ENCODE measurements around the gene PAQR8. TPM values are rescaled to one million over a fixed set of nuclear protein-coding genes. Genes with fewer than 3 reads are reported as not detected.

Gene PAQR8
- total and polyA plus RNA-seq, 2 donors (not counting 1 experiment from before 2014, with no cell fraction given) = 2.3 to 8.5 TPM

GRCh38 chr6:52376763-52377162 is 14.8 kb downstream of the PAQR8 start:
- H3K9ac ChIP-seq (ENCODE audit: low read length) = no peak overlapping the region
- no peaks in the 10 kb centered on the region for H3K36me3 ChIP-seq (replicated peaks in 1 of 2; ENCODE audit: control extremely low read depth in 1 of 2, control insufficient read depth in 1 of 2, extremely low read depth in 1 of 2, insufficient read depth in 2 of 2, low read length in 1 of 2)
- H3K4me3 Mint-ChIP-seq = no peak overlapping the region
- H3K4me1 Mint-ChIP-seq = peaks cover 36% of the 10 kb centered on the region
- POLR2A ChIA-PET = no interaction called here
- peaks cover 24 to 26% of the 10 kb centered on the region in 2 donors for H3K4me1 ChIP-seq (ENCODE audit: control insufficient read depth in 2 of 2, insufficient read depth in 2 of 2, low read length in 2 of 2)
- H2AFZ ChIP-seq (ENCODE audit: insufficient read depth, low read depth, low read length, poor library complexity, severe bottlenecking) = no peak overlapping the region
- no peak for DNase-seq
- CTCF ChIA-PET = interaction anchor here (1.2 to 1.6 kb wide), 5 partner anchors 15 to 90 kb away, joined by 3 to 6 read pairs (median 4); partner anchors contain the start of gene PAQR8
- H3K4me3 ChIP-seq (ENCODE audit: control extremely low read depth in 1 of 5, extremely low read depth in 1 of 5, insufficient read depth in 1 of 5, low read depth in 2 of 5, low read length in 4 of 5) = no peak overlapping the region
- no peaks in the 10 kb centered on the region for H3K27me3 Mint-ChIP-seq
- peaks cover 13% of the 10 kb centered on the region for H3K79me2 ChIP-seq (ENCODE audit: control insufficient read depth, insufficient read depth, low read length)
- intact Hi-C loops (cut with micrococcal nuclease) = no loop called here
- no peak for ATAC-seq (ENCODE audit: low read depth)
- peaks cover 5% of the 10 kb centered on the region for H3K9me3 Mint-ChIP-seq (ENCODE audit: insufficient read depth)
- H3K27ac Mint-ChIP-seq = peak overlapping the region; percentile 27
- H4K20me1 ChIP-seq (ENCODE audit: control insufficient read depth, insufficient read depth, low read length, poor library complexity, severe bottlenecking) = no peaks in the 10 kb centered on the region
- peak overlapping the region; percentile 36 for H3K4me2 ChIP-seq (replicated peaks; ENCODE audit: low read depth, low read length, poor library complexity, severe bottlenecking)
- no peaks in the 10 kb centered on the region for H3K27me3 ChIP-seq (replicated peaks in 1 of 4; ENCODE audit: control extremely low read depth in 1 of 4, control insufficient read depth in 3 of 4, insufficient read depth in 4 of 4, low read length in 3 of 4)
- peak overlapping the region in 1 of 2 donors; percentile 62 for H3K27ac ChIP-seq (ENCODE audit: low read length in 2 of 2)
- H3K9me3 ChIP-seq (ENCODE audit: control extremely low read depth in 1 of 3, control insufficient read depth in 2 of 3, insufficient read depth in 1 of 3, low read length in 2 of 3) = no peaks in the 10 kb centered on the region
- TF ChIP-seq EZH2 (IDR thresholded peaks at IDR 0.05; ENCODE audit: borderline replicate concordance, insufficient read depth, low read depth, low read length, poor library complexity, severe bottlenecking) (no peak), CTCF (IDR thresholded peaks at IDR 0.05) (no peak)
- whole genome bisulfite sequencing (ENCODE audit: insufficient coverage) = no CpG with 5 or more reads among the region's 3 CpGs

- peaks cover 24 to 26% of the 10 kb centered on the region in 2 donors for H3K4me1 ChIP-seq (ENCODE audit: control insufficient read depth in 2 of 2, insufficient read depth in 2 of 2, low read length in 2 of 2)
- no peak for TF ChIP-seq EZH2 (IDR thresholded peaks at IDR 0.05; ENCODE audit: borderline replicate concordance, insufficient read depth, low read depth, low read length, poor library complexity, severe bottlenecking)
- WGBS (ENCODE audit: insufficient coverage) = no CpG with 5 or more reads among the region's 3 CpGs
- intact Hi-C loops (cut with micrococcal nuclease) = no loop called here
- CTCF ChIA-PET = interaction anchor here (0.7 to 1.6 kb wide), 6 partner anchors 23 to 91 kb away, joined by 3 to 6 read pairs (median 3); no protein-coding TSS in a partner anchor
- Mint-ChIP-seq H3K9me3 (ENCODE audit: insufficient read depth) (peaks cover 5% of the 10 kb centered on the region), H3K27ac (peak overlapping the region; percentile 50), H3K4me3 (peak overlapping the region; percentile 46), H3K4me1 (peaks cover 36% of the 10 kb centered on the region), H3K27me3 (no peaks in the 10 kb centered on the region)
- DNase-seq (peak; percentile 33), ATAC-seq (ENCODE audit: low read depth) (peak; percentile 39)
- peak overlapping the region; percentile 36 for H3K4me2 ChIP-seq (replicated peaks; ENCODE audit: low read depth, low read length, poor library complexity, severe bottlenecking)
- H2AFZ ChIP-seq (ENCODE audit: insufficient read depth, low read depth, low read length, poor library complexity, severe bottlenecking) = peak overlapping the region; percentile 17
- peaks cover 13% of the 10 kb centered on the region for H3K79me2 ChIP-seq (ENCODE audit: control insufficient read depth, insufficient read depth, low read length)
- POLR2A ChIA-PET = no interaction called here
- no peaks in the 10 kb centered on the region for H3K9me3 ChIP-seq (ENCODE audit: control extremely low read depth in 1 of 3, control insufficient read depth in 2 of 3, insufficient read depth in 1 of 3, low read length in 2 of 3)
- peak overlapping the region in 1 of 2 donors; percentile 62 for H3K27ac ChIP-seq (ENCODE audit: low read length in 2 of 2)
- H4K20me1 ChIP-seq (ENCODE audit: control insufficient read depth, insufficient read depth, low read length, poor library complexity, severe bottlenecking) = no peaks in the 10 kb centered on the region
- H3K4me3 ChIP-seq (ENCODE audit: control extremely low read depth in 1 of 5, extremely low read depth in 1 of 5, insufficient read depth in 1 of 5, low read depth in 2 of 5, low read length in 4 of 5) = no peak overlapping the region
- no peak overlapping the region for H3K9ac ChIP-seq (ENCODE audit: low read length)
- peaks cover 0 to 3% of the 10 kb centered on the region in 2 experiments for H3K36me3 ChIP-seq (replicated peaks in 1 of 2; ENCODE audit: control extremely low read depth in 1 of 2, control insufficient read depth in 1 of 2, extremely low read depth in 1 of 2, insufficient read depth in 2 of 2, low read length in 1 of 2)
- no peaks in the 10 kb centered on the region for H3K27me3 ChIP-seq (replicated peaks in 1 of 4; ENCODE audit: control extremely low read depth in 1 of 4, control insufficient read depth in 3 of 4, insufficient read depth in 4 of 4, low read length in 3 of 4)
Measured at GRCh38 chr6:52377538-52378221, 15.7 kb downstream of the PAQR8 start.
